ENCODE data around the gene MMP12. TPM values are rescaled to one million over a fixed set of nuclear protein-coding genes. Genes with fewer than 3 reads are reported as not detected.
"Not testable (repeated sequence)": the region's sequence is repeated elsewhere in the genome, so short reads cannot be mapped to it uniquely, and the experiment has no call there.

The MMP12 gene
- total and polyA plus RNA-seq, 9 donors, result not detected

DNA sequence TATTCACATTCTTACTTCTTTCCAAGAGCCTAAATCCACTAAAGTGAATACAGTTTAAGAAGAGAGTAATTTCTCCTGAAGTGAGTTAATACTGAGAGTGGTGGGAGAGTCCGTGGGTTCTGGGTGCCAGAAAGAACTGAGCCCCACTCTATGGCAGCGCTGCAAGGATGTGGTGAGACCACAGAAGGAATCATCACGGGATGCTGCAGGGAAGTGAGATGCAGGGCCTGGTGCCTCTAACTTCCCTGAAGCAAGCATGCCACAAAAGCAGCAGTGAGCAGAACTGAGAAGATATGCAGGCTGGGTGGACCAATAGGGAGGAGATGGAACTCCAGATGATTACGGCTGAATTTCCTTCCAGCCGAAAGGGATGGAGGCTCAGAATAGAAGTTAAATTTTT, 5.0 kb upstream of the MMP12 start:
- no peak for DNase-seq
- Histone ChIP-seq H3K36me3 (no peaks in the 10 kb centered on the region), H3K9me3 (no peaks in the 10 kb centered on the region), H3K4me1 (ENCODE audit: insufficient read depth) (no peaks in the 10 kb centered on the region), H3K27ac (no peak overlapping the region), H3K27me3 (no peaks in the 10 kb centered on the region), H3K4me3 (no peak overlapping the region)
- TF ChIP-seq, protein P1, sequence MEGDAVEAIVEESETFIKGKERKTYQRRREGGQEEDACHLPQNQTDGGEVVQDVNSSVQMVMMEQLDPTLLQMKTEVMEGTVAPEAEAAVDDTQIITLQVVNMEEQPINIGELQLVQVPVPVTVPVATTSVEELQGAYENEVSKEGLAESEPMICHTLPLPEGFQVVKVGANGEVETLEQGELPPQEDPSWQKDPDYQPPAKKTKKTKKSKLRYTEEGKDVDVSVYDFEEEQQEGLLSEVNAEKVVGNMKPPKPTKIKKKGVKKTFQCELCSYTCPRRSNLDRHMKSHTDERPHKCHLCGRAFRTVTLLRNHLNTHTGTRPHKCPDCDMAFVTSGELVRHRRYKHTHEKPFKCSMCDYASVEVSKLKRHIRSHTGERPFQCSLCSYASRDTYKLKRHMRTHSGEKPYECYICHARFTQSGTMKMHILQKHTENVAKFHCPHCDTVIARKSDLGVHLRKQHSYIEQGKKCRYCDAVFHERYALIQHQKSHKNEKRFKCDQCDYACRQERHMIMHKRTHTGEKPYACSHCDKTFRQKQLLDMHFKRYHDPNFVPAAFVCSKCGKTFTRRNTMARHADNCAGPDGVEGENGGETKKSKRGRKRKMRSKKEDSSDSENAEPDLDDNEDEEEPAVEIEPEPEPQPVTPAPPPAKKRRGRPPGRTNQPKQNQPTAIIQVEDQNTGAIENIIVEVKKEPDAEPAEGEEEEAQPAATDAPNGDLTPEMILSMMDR (IDR thresholded peaks at IDR 0.05), result no peak
- no peak for TF ChIP-seq POLR2A (IDR thresholded peaks at IDR 0.05)
- no peak for TF ChIP-seq EP300 (IDR thresholded peaks at IDR 0.05)
- intact Hi-C loops (cut with DNase I), result no loop called here
- 84 to 91% (median 87%) methylated on average over 5 of the region's 5 CpGs for WGBS, 3 donors

DNA sequence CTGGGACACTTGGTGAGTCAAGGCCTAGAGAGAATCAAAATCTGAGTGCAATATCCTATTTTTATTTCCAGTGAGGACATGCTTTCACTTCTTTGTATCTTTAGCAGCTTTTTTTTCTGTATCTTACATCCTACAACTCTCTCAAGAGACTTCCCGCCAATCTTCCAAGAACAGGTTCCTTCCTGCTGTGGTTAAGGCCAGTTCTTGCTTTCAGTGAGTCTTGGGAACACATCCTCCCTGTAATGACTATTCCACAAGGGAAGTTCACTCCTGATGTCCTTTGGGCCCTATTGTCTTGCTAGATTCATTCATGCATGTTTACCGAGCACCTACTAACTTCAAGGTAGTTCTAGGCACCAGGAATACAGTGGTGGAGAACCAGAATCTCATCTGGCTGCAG, 3.8 kb upstream of the MMP12 start:
- 88 to 94% (median 89%) methylated on average over 2 of the region's 2 CpGs for WGBS, 3 donors
- H3K36me3 ChIP-seq, result no peaks in the 10 kb centered on the region
- H3K4me1 ChIP-seq (ENCODE audit: insufficient read depth), result no peaks in the 10 kb centered on the region
- intact Hi-C loops (cut with DNase I), result no loop called here
- no peak overlapping the region for H3K4me3 ChIP-seq
- TF ChIP-seq POLR2A (IDR thresholded peaks at IDR 0.05) (no peak), EP300 (IDR thresholded peaks at IDR 0.05) (no peak)
- TF ChIP-seq, protein P1 (IDR thresholded peaks at IDR 0.05), result no peak
- no peaks in the 10 kb centered on the region for H3K9me3 ChIP-seq
- H3K27me3 ChIP-seq, result no peaks in the 10 kb centered on the region
- no peak for DNase-seq
- no peak overlapping the region for H3K27ac ChIP-seq

DNA sequence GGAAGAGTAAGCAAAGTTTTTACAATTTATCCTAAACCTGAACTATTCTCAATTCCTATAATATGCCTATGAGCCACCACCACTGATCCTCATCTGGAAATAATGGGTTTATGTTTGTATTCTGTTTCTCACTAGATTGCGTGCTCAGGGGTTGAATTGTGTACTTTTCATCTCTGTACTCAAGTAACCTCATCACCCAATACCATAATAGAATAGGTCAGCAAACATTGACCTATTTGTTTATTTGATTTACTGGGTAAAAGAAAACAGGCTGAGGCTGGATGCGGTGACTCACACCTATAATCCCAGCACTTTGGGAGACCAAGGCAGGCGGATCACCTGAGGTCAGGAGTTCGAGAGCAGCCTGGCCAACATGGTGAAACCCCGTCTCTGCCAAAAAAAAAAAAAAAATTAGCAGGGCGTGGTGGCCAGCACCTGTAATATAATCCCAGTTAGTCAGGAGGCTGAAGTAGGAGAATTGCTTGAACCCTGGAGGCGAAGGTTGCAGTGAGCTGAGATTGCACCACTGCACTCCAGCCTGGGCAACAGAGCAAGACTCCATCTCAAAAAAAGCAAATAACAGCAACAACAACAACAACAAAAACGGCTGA, 5.3 kb downstream of the MMP12 start:
- DNase-seq; intact Hi-C loops (cut with DNase I); H3K4me3 ChIP-seq; H3K9me3 ChIP-seq; H3K27ac ChIP-seq; H3K27me3 ChIP-seq; H3K36me3 ChIP-seq; H3K4me1 ChIP-seq (ENCODE audit: insufficient read depth): not testable (repeated sequence)
- 78 to 85% (median 79%) methylated on average over 8 of the region's 8 CpGs for WGBS, 3 donors

DNA sequence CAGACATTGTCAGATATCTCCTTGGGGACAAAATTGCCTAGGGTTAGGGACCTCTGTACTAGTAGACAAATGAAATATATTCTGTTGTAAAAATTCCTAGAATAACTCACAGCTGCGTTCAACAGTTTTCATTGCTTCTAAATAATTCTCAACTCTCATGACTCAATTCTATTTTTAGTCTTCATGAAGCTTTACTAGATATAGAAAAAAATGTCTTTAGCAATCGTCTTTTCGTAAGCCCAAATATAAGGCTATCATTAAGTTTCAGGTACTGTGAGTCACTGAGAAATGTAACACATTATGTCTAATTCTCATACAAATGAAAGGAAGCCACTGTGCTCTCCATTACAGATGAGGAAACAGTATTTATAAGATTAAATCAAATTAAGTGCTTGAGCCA, 6.4 kb downstream of the MMP12 start:
- intact Hi-C loops (cut with DNase I), result no loop called here
- no peaks in the 10 kb centered on the region for H3K27me3 ChIP-seq
- no peaks in the 10 kb centered on the region for H3K9me3 ChIP-seq
- 38 to 50% (median 45%) methylated on average over 3 of the region's 3 CpGs for WGBS, 3 donors
- no peak for TF ChIP-seq POLR2A (IDR thresholded peaks at IDR 0.05)
- TF ChIP-seq, protein P1 (IDR thresholded peaks at IDR 0.05), result no peak
- no peak overlapping the region for H3K4me3 ChIP-seq
- no peaks in the 10 kb centered on the region for H3K4me1 ChIP-seq (ENCODE audit: insufficient read depth)
- DNase-seq, result no peak
- H3K27ac ChIP-seq, result no peak overlapping the region
- H3K36me3 ChIP-seq, result no peaks in the 10 kb centered on the region

DNA sequence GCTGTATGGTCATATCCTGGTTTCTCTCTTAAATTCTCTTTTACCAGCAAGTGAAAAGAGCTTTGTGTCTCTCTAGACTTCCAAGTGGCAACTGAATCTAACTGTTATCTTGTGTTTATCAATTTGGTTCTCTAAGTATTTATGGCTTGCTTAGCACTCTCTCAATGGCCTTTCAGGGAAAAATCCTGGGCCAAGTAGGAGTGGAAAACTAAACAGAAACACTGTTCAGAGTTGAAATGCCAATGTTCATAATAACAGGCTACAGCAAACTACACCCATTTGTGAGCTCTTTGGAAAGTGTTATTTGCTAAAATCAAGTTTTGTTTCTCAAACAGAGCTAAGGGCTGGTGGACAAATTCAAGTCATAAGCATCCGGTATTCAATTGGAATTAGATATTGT, 10.1 kb downstream of the MMP12 start:
- Histone ChIP-seq H3K4me3 (no peak overlapping the region), H3K36me3 (no peaks in the 10 kb centered on the region), H3K9me3 (no peaks in the 10 kb centered on the region), H3K27me3 (no peaks in the 10 kb centered on the region), H3K4me1 (ENCODE audit: insufficient read depth) (no peaks in the 10 kb centered on the region), H3K27ac (no peak overlapping the region)
- intact Hi-C loops (cut with DNase I), result no loop called here
- WGBS, 3 donors, result 38 to 80% (median 49%) methylated on average over 1 of the region's 1 CpG
- TF ChIP-seq, protein P1 (IDR thresholded peaks at IDR 0.05), result no peak
- TF ChIP-seq EP300 (IDR thresholded peaks at IDR 0.05) (no peak), POLR2A (IDR thresholded peaks at IDR 0.05) (no peak)
- no peak for DNase-seq

All from ovary (tissue), 9 donors.